Measurements from ENCODE around the gene SHC3. TPM values are rescaled to one million over a fixed set of nuclear protein-coding genes. Genes with fewer than 3 reads are reported as not detected.

SHC3 gene
- total and polyA plus RNA-seq, 2 experiments from 2014 or later, result 0.30 to 0.54 TPM

DNA sequence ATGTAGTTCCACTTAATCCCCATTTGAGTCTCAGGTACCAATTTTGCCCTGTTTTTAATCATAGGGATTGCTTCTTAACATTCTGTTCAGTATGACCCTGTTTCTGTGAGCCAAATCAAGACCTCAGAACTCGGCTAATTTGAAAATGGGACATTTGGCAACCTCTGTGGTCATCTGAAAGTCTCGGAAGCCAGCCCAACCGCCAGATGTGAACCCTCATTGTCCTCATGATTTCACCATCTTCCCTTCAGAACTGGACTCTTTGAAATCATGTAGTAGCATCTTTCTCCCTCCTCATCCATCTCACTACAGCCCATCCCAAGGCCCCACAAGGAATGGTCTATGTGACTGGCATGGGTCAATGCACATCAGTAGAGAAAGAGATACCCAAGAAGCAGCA lies 98.4 kb downstream of the SHC3 start:
- H3K4me2 ChIP-seq (ENCODE audit: unreplicated experiment), result no peak overlapping the region
- peak overlapping the region; percentile 1; the same call in 1 of the 2 replicates for H2AFZ ChIP-seq
- DNase-seq, result peak; percentile 31
- H3K27ac ChIP-seq, result no peak overlapping the region
- no peaks in the 10 kb centered on the region for H3K27me3 ChIP-seq (replicated peaks; ENCODE audit: insufficient read depth)
- in situ Hi-C loops (cut with MboI), result no loop called here
- H3F3A ChIP-seq (ENCODE audit: insufficient read depth), result peaks cover 7% of the 10 kb centered on the region; the same call in 1 of the 2 replicates
- peaks cover 17% of the 10 kb centered on the region for H3K4me1 ChIP-seq (ENCODE audit: insufficient read depth)
- no peak overlapping the region for H3K4me3 ChIP-seq
- 21 to 25% methylated on average over 3 of the region's 3 CpGs for WGBS, 2 experiments (ENCODE audit: low coverage in 1 of 2, low lambda C conversion rate in 2 of 2, missing lambda C conversion rate in 2 of 2)
- no peak overlapping the region for H3K9ac ChIP-seq
- TF ChIP-seq EZH2 (IDR thresholded peaks at IDR 0.05; ENCODE audit: insufficient read depth, poor library complexity, severe bottlenecking), result no peak
- TF ChIP-seq EZH2phosphoT487 (IDR thresholded peaks at IDR 0.05; ENCODE audit: insufficient read depth, low read depth), result no peak
- no peaks in the 10 kb centered on the region for H3K9me3 ChIP-seq (ENCODE audit: low read depth)
- H3K79me2 ChIP-seq (ENCODE audit: insufficient read depth), result no peaks in the 10 kb centered on the region
- H3K36me3 ChIP-seq (ENCODE audit: low read depth), result no peaks in the 10 kb centered on the region
- H3K9me2 ChIP-seq (ENCODE audit: insufficient read depth), result no peaks in the 10 kb centered on the region
- H4K20me1 ChIP-seq (ENCODE audit: insufficient read depth), result no peaks in the 10 kb centered on the region

GRCh38 chr9:89079391-89079790 lies 99.2 kb downstream of the SHC3 start:
- Histone ChIP-seq H3K9me3 (ENCODE audit: low read depth) (no peaks in the 10 kb centered on the region), H4K20me1 (ENCODE audit: insufficient read depth) (no peaks in the 10 kb centered on the region), H3K4me3 (no peak overlapping the region), H3K9me2 (ENCODE audit: insufficient read depth) (no peaks in the 10 kb centered on the region), H2AFZ (0 out of 2 replicates have a peak overlapping the region, but pooled peaks have one; percentile 1), H3F3A (ENCODE audit: insufficient read depth) (peaks cover 7% of the 10 kb centered on the region; the same call in 1 of the 2 replicates), H3K27ac (no peak overlapping the region), H3K4me2 (ENCODE audit: unreplicated experiment) (peak overlapping the region; percentile 4), H3K36me3 (ENCODE audit: low read depth) (no peaks in the 10 kb centered on the region), H3K79me2 (ENCODE audit: insufficient read depth) (no peaks in the 10 kb centered on the region), H3K9ac (no peak overlapping the region), H3K4me1 (ENCODE audit: insufficient read depth) (peaks cover 17% of the 10 kb centered on the region), H3K27me3 (replicated peaks; ENCODE audit: insufficient read depth) (no peaks in the 10 kb centered on the region)
- DNase-seq, result peak; percentile 42
- TF ChIP-seq EZH2 (IDR thresholded peaks at IDR 0.05; ENCODE audit: insufficient read depth, poor library complexity, severe bottlenecking), result no peak
- TF ChIP-seq EZH2phosphoT487 (IDR thresholded peaks at IDR 0.05; ENCODE audit: insufficient read depth, low read depth), result no peak
- in situ Hi-C loops (cut with MboI), result no loop called here
- 30 to 37% methylated on average over 2 of the region's 2 CpGs for WGBS, 2 experiments (ENCODE audit: low coverage in 1 of 2, low lambda C conversion rate in 2 of 2, missing lambda C conversion rate in 2 of 2)

- Histone ChIP-seq H3F3A (ENCODE audit: insufficient read depth) (peaks cover 7% of the 10 kb centered on the region; the same call in 1 of the 2 replicates), H3K9me3 (ENCODE audit: low read depth) (no peaks in the 10 kb centered on the region), H3K9ac (no peak overlapping the region), H3K27me3 (replicated peaks; ENCODE audit: insufficient read depth) (no peaks in the 10 kb centered on the region), H3K27ac (no peak overlapping the region), H3K4me3 (no peak overlapping the region), H2AFZ (no peak overlapping the region), H3K9me2 (ENCODE audit: insufficient read depth) (no peaks in the 10 kb centered on the region), H3K4me2 (ENCODE audit: unreplicated experiment) (peak overlapping the region; percentile 4), H3K36me3 (ENCODE audit: low read depth) (no peaks in the 10 kb centered on the region), H3K79me2 (ENCODE audit: insufficient read depth) (no peaks in the 10 kb centered on the region), H4K20me1 (ENCODE audit: insufficient read depth) (no peaks in the 10 kb centered on the region), H3K4me1 (ENCODE audit: insufficient read depth) (peaks cover 17% of the 10 kb centered on the region)
- in situ Hi-C loops (cut with MboI), result no loop called here
- no peak for TF ChIP-seq EZH2 (IDR thresholded peaks at IDR 0.05; ENCODE audit: insufficient read depth, poor library complexity, severe bottlenecking)
- TF ChIP-seq EZH2phosphoT487 (IDR thresholded peaks at IDR 0.05; ENCODE audit: insufficient read depth, low read depth), result no peak
- WGBS, 2 experiments (ENCODE audit: low coverage in 1 of 2, low lambda C conversion rate in 2 of 2, missing lambda C conversion rate in 2 of 2), result 11 to 13% methylated on average over 6 of the region's 6 CpGs
- DNase-seq, result peak; percentile 61
These were observed 99.8 kb downstream of the SHC3 start for GRCh38 chr9:89078860-89079259.

DNA sequence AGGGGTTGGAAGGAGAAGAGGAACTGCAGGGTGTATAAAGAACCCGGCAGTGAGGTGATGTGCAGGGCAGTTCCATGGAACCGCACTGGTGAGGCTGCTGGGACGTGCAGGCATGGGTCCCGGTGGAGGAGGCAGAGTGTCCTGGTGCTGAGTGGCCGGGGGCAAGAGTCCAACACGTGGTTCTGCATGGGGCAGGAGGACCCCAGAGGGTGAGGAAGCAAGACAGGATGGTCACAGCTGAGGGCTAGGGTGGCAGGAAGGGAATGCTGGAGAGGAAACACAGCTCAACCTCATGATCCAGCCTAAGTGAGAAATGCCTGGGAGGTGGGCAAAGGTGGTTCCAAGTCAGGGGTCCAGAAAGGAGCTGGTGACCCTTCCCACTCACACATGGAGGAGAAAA lies 100.2 kb downstream of the SHC3 start:
- Histone ChIP-seq H3F3A (ENCODE audit: insufficient read depth) (peaks cover 7% of the 10 kb centered on the region; the same call in 1 of the 2 replicates), H3K27ac (no peak overlapping the region), H3K36me3 (ENCODE audit: low read depth) (no peaks in the 10 kb centered on the region), H3K9ac (no peak overlapping the region), H3K4me2 (ENCODE audit: unreplicated experiment) (peak overlapping the region; percentile 4), H4K20me1 (ENCODE audit: insufficient read depth) (no peaks in the 10 kb centered on the region), H3K4me3 (no peak overlapping the region), H3K27me3 (replicated peaks; ENCODE audit: insufficient read depth) (no peaks in the 10 kb centered on the region), H3K9me2 (ENCODE audit: insufficient read depth) (no peaks in the 10 kb centered on the region), H2AFZ (no peak overlapping the region), H3K4me1 (ENCODE audit: insufficient read depth) (peaks cover 17% of the 10 kb centered on the region), H3K79me2 (ENCODE audit: insufficient read depth) (no peaks in the 10 kb centered on the region), H3K9me3 (ENCODE audit: low read depth) (no peaks in the 10 kb centered on the region)
- TF ChIP-seq EZH2 (IDR thresholded peaks at IDR 0.05; ENCODE audit: insufficient read depth, poor library complexity, severe bottlenecking) (no peak), EZH2phosphoT487 (IDR thresholded peaks at IDR 0.05; ENCODE audit: insufficient read depth, low read depth) (no peak)
- in situ Hi-C loops (cut with MboI), result no loop called here
- DNase-seq, result no peak
- 43 to 51% methylated on average over 6 of the region's 6 CpGs for WGBS, 2 experiments (ENCODE audit: low coverage in 1 of 2, low lambda C conversion rate in 2 of 2, missing lambda C conversion rate in 2 of 2)

- Histone ChIP-seq H2AFZ (no peak overlapping the region), H3K4me2 (ENCODE audit: unreplicated experiment) (no peak overlapping the region), H3K79me2 (ENCODE audit: insufficient read depth) (no peaks in the 10 kb centered on the region)
These were observed 101.1 kb downstream of the SHC3 start for GRCh38 chr9:89077519-89077918.

More at GRCh38 chr9:89077519-89077918, 101.1 kb downstream of the SHC3 start:
- no peaks in the 10 kb centered on the region for H3K27me3 ChIP-seq (replicated peaks; ENCODE audit: insufficient read depth)
- H3K4me3 ChIP-seq, result no peak overlapping the region
- no peaks in the 10 kb centered on the region for H3K9me2 ChIP-seq (ENCODE audit: insufficient read depth)
- no peak overlapping the region for H3K27ac ChIP-seq
- TF ChIP-seq EZH2 (IDR thresholded peaks at IDR 0.05; ENCODE audit: insufficient read depth, poor library complexity, severe bottlenecking) (no peak), EZH2phosphoT487 (IDR thresholded peaks at IDR 0.05; ENCODE audit: insufficient read depth, low read depth) (no peak)
- H3K9me3 ChIP-seq (ENCODE audit: low read depth), result no peaks in the 10 kb centered on the region
- no peak overlapping the region for H3K9ac ChIP-seq
- peaks cover 7% of the 10 kb centered on the region; the same call in 1 of the 2 replicates for H3F3A ChIP-seq (ENCODE audit: insufficient read depth)
- H3K36me3 ChIP-seq (ENCODE audit: low read depth), result no peaks in the 10 kb centered on the region
- DNase-seq, result no peak
- peaks cover 17% of the 10 kb centered on the region for H3K4me1 ChIP-seq (ENCODE audit: insufficient read depth)
- WGBS, 2 experiments (ENCODE audit: low coverage in 1 of 2, low lambda C conversion rate in 2 of 2, missing lambda C conversion rate in 2 of 2), result 94 to 96% methylated on average over 7 of the region's 7 CpGs
- in situ Hi-C loops (cut with MboI), result no loop called here
- H4K20me1 ChIP-seq (ENCODE audit: insufficient read depth), result no peaks in the 10 kb centered on the region
